ENCODE results near the gene FAM124A.

FAM124A gene

GRCh38 chr13:51317262-51317661 lies 95.1 kb downstream of the FAM124A start:
- no peak for DNase-seq

GRCh38 chr13:51318015-51318414 lies 95.8 kb downstream of the FAM124A start:
- no peak for DNase-seq

- no peak for DNase-seq
Observed at GRCh38 chr13:51318876-51319275, 96.7 kb downstream of the FAM124A start.

GRCh38 chr13:51321836-51322235 lies 99.6 kb downstream of the FAM124A start:
- no peak for DNase-seq

- no peak for DNase-seq
Observed at GRCh38 chr13:51322826-51323225, 100.6 kb downstream of the FAM124A start.

GRCh38 chr13:51323824-51324511 lies 101.8 kb downstream of the FAM124A start:
- no peak for DNase-seq

GRCh38 chr13:51324714-51325420 lies 102.7 kb downstream of the FAM124A start:
- no peak for DNase-seq

- DNase-seq = no peak
Observed at GRCh38 chr13:51325837-51326236, 103.6 kb downstream of the FAM124A start.

- DNase-seq = no peak
Observed at GRCh38 chr13:51326777-51327176, 104.6 kb downstream of the FAM124A start.

GRCh38 chr13:51327961-51328360 lies 105.8 kb downstream of the FAM124A start:
- no peak for DNase-seq

- DNase-seq = no peak
Observed at GRCh38 chr13:51328488-51328887, 106.3 kb downstream of the FAM124A start.

GRCh38 chr13:51329606-51330005 lies 107.4 kb downstream of the FAM124A start:
- no peak for DNase-seq

GRCh38 chr13:51330791-51331190 lies 108.6 kb downstream of the FAM124A start:
- no peak for DNase-seq

- no peak for DNase-seq
Observed at GRCh38 chr13:51331354-51331861, 109.2 kb downstream of the FAM124A start.

- DNase-seq = no peak
Observed at GRCh38 chr13:51332566-51333361, 110.6 kb downstream of the FAM124A start.

- DNase-seq = no peak
Observed at GRCh38 chr13:51333421-51333820, 111.2 kb downstream of the FAM124A start.

- DNase-seq = no peak
Observed at GRCh38 chr13:51333826-51334225, 111.6 kb downstream of the FAM124A start.
